GM19395 (cell line): ENCODE data around the gene FAM234A.

Experiments used
- ATAC-seq: cut with Tn5 transposase; IDR thresholded peaks from one replicate; pipeline ENCODE4 v1.9.1; 2021; ENCODE audit warnings: mild to moderate bottlenecking, moderate library complexity; ENCODE audit not compliant: unreplicated experiment

The FAM234A gene

DNA sequence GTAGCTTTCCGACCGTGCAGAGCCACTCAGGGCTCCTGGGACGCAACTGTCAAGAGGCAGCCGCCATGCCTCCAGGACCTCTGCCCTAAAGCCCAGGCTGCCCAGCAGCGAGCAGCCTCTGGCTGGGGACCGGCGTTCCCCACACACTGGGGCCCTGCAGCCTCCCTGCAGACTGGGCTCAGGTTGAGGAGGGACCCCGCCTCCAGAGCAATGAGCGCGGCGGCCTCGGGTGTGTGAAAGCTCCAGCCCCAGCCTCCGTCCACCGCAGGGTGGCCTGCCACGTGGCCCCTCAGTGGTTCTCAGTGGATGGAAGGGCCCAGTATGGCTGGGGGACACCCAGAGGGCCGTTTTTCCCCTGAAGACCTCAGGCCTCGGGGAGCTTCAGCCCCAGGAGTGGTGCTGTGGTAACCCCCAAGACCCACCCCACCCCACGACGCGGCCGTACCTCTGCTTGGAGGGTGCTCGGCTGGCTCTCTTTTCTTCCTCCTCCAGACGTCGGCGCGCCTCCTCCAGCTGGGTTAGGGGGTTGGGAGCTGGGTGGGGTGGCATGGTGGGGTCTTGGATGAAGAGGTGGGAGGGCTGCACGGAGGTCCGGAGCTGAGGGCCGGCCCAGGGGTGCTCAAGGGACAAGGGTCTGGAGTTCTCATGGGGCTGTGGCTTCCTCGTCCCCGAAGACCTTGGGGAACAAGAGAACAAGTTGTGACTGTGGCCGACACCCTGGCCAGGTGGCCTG is 58.6 kb downstream of the FAM234A start:
- no peak for ATAC-seq

DNA sequence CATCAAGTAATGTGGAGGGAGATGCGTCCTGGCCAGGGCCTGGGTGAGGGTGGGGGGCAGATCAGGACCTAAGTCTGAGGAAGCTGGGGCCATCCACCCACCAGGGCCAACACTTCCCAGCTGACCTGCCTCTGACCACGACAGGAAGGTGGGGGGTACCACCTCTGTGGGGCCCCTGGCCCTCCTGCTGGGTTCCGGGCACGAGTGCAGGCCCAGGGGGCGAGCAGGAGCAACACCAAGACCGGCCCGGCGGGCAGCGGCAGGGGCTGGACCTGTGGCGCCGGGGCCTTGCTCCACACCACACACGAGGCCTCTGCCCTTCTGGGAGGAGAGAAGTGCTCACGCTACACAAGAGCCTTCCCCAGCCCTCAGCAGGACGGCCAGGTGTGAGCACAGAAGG is 61.7 kb downstream of the FAM234A start:
- ATAC-seq: no peak

- no peak for ATAC-seq
Measured at GRCh38 chr16:296806-297510, 62.3 kb downstream of the FAM234A start.

DNA sequence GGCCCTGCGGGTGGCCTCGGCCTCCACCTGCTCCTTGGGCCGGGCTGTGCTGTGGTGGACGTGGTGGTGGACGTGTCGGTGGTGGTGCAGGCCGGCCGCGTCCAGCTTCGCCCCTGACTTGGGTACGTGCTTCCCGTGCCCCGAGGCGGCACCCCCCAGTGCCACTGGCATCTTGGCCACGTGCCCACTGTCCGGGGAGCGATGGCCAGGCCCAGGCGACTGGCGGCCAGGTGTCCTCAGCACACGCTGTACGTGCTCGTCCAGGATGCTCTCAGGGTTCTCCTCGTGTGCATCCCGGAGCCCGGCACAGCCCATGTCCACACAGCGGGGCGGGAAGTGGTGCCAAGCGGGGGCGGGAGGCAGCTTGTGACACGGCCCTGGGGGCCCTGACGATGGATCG is 63.2 kb downstream of the FAM234A start:
- ATAC-seq: no peak

- ATAC-seq: no peak
Measured at GRCh38 chr16:301235-301634, 66.6 kb downstream of the FAM234A start.

DNA sequence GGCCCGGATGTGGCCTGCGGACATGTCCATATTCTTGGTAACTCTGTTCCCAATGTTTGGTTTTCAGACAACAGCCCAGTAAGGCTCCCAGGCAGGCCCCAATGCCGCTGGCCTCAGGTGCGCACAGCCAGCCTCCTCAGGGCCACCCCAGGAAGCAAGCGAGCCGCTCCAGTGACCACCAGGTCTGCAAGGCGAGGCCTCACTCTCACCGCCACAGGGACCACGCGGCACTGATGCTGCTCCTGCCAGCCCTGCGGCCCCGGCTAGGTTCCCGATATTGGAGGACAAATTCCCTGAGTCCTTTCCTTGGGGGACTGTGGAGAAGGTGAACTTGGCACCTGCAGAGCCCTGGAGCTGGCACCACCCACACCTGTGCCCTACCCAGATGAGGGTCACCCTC is 67.3 kb downstream of the FAM234A start:
- no peak for ATAC-seq

- ATAC-seq: no peak
Measured at GRCh38 chr16:303760-304505, 69.3 kb downstream of the FAM234A start.

GRCh38 chr16:305916-306626 is 71.5 kb downstream of the FAM234A start:
- ATAC-seq: no peak

DNA sequence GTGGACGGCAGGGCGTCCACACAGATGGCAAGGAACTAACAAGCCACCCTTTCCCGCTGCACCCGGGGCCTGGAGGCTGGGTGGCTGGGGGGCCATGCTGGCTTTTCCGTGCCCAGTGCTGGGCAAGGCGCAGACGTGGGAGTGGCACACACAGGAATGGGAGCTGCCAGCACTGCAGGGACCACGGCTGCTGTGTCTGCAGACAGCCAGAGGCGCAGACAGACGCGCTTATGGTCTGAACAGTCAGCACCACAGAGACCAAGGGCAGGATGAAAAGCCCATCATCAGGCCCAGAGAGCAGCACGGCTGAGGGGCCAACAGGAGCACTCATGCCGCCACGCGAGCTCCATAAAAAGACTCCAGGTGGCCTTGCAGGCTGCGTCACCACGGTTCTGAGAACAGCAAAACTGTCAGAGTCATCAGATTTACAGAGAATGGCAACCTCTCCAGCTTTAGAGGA is 72.3 kb downstream of the FAM234A start:
- no peak for ATAC-seq

- no peak for ATAC-seq
Measured at GRCh38 chr16:307691-308312, 73.2 kb downstream of the FAM234A start.

DNA sequence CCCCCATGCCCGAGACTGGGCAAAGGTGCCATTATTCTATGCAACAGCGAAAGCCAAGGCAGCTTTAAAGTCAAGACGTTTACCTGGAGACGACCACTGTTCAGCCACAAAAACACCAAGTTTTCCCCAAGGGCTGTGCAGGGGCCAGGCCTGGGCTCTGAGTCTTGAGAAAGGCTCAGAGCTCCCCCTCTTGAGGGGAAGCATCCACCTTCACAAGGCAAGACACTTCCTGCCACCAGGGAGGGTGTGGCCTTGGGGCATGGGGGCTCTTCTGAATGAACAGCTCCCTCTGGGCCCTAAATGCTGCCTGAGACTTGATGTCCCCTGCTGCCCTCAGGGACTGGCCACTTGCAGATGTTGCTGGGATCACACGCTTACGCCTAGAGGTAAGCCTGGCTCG is 74.9 kb downstream of the FAM234A start:
- no peak for ATAC-seq

- no peak for ATAC-seq
Measured at GRCh38 chr16:311725-312124, 77.1 kb downstream of the FAM234A start.

GRCh38 chr16:314351-314750 is 79.7 kb downstream of the FAM234A start:
- ATAC-seq: no peak

DNA sequence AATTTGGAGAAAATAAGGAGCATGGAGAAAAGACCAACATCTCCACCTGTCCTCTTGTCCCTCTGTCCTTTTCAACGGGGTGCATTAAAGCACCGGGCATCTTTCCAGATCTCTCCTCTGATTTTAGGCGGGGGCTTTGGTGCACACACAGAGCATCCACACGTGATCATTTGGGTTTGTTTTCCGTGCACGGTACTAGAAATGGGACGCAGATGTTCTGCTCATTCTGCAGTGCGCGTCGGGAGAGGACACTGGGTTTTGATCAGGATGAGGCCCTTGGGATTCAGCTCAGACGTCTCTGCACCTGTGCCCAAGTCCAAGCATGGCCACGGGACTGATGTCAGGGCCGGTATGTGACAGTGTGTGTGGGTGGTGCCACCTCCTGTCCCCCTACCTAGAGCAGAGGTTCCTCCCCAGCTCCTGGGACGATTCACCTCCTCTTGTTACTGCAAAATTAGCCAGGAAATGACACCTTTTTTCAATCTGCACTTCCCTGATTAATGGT is 80.2 kb downstream of the FAM234A start:
- ATAC-seq: no peak
